Neural cell (in vitro differentiated cells): ENCODE data around the gene SLC30A7. TPM values are rescaled to one million over a fixed set of nuclear protein-coding genes. Genes with fewer than 3 reads are reported as not detected.
"Not testable (repeated sequence)": the region's sequence is repeated elsewhere in the genome, so short reads cannot be mapped to it uniquely, and the experiment has no call there.

Experiments used
- H2AFZ ChIP-seq: fragments of 200-600, 300-800 bp; sonication (generic), shearing (Covaris generic); 2 replicates; pipeline ENCODE4 v1.6.0; 2014; ENCODE audit warnings: low read depth, mild to moderate bottlenecking, antibody characterized with exemption, low read length, moderate library complexity
- H3F3A ChIP-seq: fragments of 200-600 bp; shearing (Covaris generic); 2 replicates; pipeline ENCODE4 v1.6.1; 2016; ENCODE audit warnings: mild to moderate bottlenecking, moderate library complexity, mixed read lengths, antibody characterized with exemption, low read length; ENCODE audit not compliant: insufficient read depth, poor library complexity, severe bottlenecking
- H3K27ac ChIP-seq: fragments of 200-600, 300-800 bp; sonication (generic), shearing (Covaris generic); 2 replicates; pipeline ENCODE4 v1.5.1; 2014; ENCODE audit warnings: mild to moderate bottlenecking, low read length, moderate library complexity
- H3K27me3 ChIP-seq: fragments of 300-800, 200-600 bp; sonication (generic), shearing (Covaris generic); 2 replicates; pipeline ENCODE4 v1.6.0; 2014; ENCODE audit warnings: mild to moderate bottlenecking, low read depth, low read length, moderate library complexity; ENCODE audit not compliant: insufficient read depth
- H3K36me3 ChIP-seq: fragments of 300-800, 200-600 bp; sonication (generic), shearing (Covaris generic); 2 replicates; pipeline ENCODE4 v1.5.1; 2014; ENCODE audit warnings: mild to moderate bottlenecking, antibody characterized with exemption, low read length, moderate library complexity; ENCODE audit not compliant: insufficient read depth
- H3K4me2 ChIP-seq: fragments of 300-800, 200-600 bp; sonication (generic), shearing (Covaris generic); 2 replicates; pipeline ENCODE4 v1.6.0; 2014; ENCODE audit warnings: mild to moderate bottlenecking, low read length
- H3K4me3 ChIP-seq: fragments of 300-800, 200-600 bp; sonication (generic), shearing (Covaris generic); 2 replicates; pipeline ENCODE4 v1.5.1; 2014; ENCODE audit warnings: mild to moderate bottlenecking, low read length, moderate library complexity
- H3K79me2 ChIP-seq: fragments of 200-600 bp; shearing (Covaris generic); replicated peaks from 2 replicates; pipeline ENCODE4 v1.6.0; 2014; ENCODE audit warnings: mild to moderate bottlenecking, low read length, moderate library complexity; ENCODE audit not compliant: insufficient read depth
- H3K9ac ChIP-seq: fragments of 300-800, 200-600 bp; sonication (generic), shearing (Covaris generic); 2 replicates; pipeline ENCODE4 v1.6.1; 2016; ENCODE audit warnings: mild to moderate bottlenecking, low read length, mixed read lengths
- H3K9me2 ChIP-seq: fragments of 200-600 bp; shearing (Covaris generic); 2 replicates; pipeline ENCODE4 v1.6.1; 2016; ENCODE audit warnings: mild to moderate bottlenecking, low read length, mixed read lengths; ENCODE audit not compliant: insufficient read depth
- H3K9me3 ChIP-seq: fragments of 200-600, 300-800 bp; sonication (generic), shearing (Covaris generic); 2 replicates; pipeline ENCODE4 v1.6.1; 2016; ENCODE audit warnings: mild to moderate bottlenecking, mixed run types, low read length, moderate library complexity, mixed read lengths
- H4K20me1 ChIP-seq: fragments of 200-600 bp; shearing (Covaris generic); 2 replicates; pipeline ENCODE4 v1.6.1; 2016; ENCODE audit warnings: mild to moderate bottlenecking, mixed run types; ENCODE audit not compliant: insufficient read depth
- EP300 ChIP-seq: fragments of 450-650 bp; conservative IDR thresholded peaks from 2 replicates; pipeline ENCODE4 v1.6.1; 2014; ENCODE audit warnings: antibody characterized with exemption, mild to moderate bottlenecking, moderate library complexity; ENCODE audit not compliant: poor library complexity, severe bottlenecking
- MXI1 ChIP-seq: fragments of 450-650 bp; conservative IDR thresholded peaks from 2 replicates; pipeline ENCODE4 v1.6.1; 2014; ENCODE audit warnings: antibody characterized with exemption, mild to moderate bottlenecking; ENCODE audit not compliant: poor library complexity, severe bottlenecking
- POLR2AphosphoS5 ChIP-seq: IDR thresholded peaks from 2 replicates; pipeline ENCODE4 v1.6.1; 2012
- RAD21 ChIP-seq: fragments of 450-650 bp; conservative IDR thresholded peaks from 2 replicates; pipeline ENCODE4 v1.6.1; 2014; ENCODE audit warnings: antibody characterized with exemption, mild to moderate bottlenecking, moderate library complexity
- SMC3 ChIP-seq: fragments of 450-650 bp; conservative IDR thresholded peaks from 2 replicates; pipeline ENCODE4 v1.6.1; 2014; ENCODE audit warnings: antibody characterized with exemption, mild to moderate bottlenecking, moderate library complexity; ENCODE audit not compliant: poor library complexity
- TAF1 ChIP-seq: IDR thresholded peaks from 2 replicates; pipeline ENCODE4 v1.6.1; 2012; ENCODE audit warnings: low read depth
- polyA plus RNA-seq: library from polyadenylated mRNA; depleted of rRNA; stranded (reverse); fragments of >200 nt; gene quantifications from 2 replicates; pipeline ENCODE4 v1.2.3, GENCODE V29; 2014
- TF ChIP-seq, protein P1 (sequence below): fragments of 450-650 bp; IDR thresholded peaks from 2 replicates; pipeline ENCODE4 v1.5.1; 2014; ENCODE audit warnings: antibody characterized with exemption, mild to moderate bottlenecking, moderate library complexity; ENCODE audit not compliant: poor library complexity, severe bottlenecking
- TF ChIP-seq, protein P2 (sequence below): IDR thresholded peaks from 2 replicates; pipeline ENCODE4 v1.6.1; 2012; ENCODE audit warnings: borderline replicate concordance

SLC30A7 gene
- polyA plus RNA-seq, 1 donor from 2014 or later = 19.8 TPM

DNA sequence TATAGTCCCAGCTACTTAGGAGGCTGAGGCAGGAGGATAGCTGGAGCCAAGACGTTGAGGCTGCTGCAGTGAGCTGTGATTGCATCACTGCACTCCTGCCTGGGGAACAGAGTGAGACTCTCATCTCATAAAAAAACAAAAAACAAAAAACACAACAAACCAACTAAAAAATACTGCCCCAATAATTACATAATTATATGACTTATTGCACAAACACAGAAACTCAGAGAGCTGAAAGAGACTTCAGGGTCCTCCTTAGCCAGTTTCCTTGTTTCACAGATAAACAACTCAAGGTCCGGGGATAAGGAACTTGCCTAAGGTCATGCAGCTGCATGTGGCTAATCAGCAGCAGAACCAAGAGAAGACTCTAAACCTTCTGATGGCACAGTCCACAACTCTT is 13.2 kb upstream of the SLC30A7 start:
- Histone ChIP-seq H3K27me3 (no peaks in the 10 kb centered on the region), H2AFZ (no peak overlapping the region), H3K4me2 (no peak overlapping the region), H3F3A (no peaks in the 10 kb centered on the region), H3K79me2 (no peaks in the 10 kb centered on the region), H3K9ac (no peak overlapping the region), H3K4me3 (no peak overlapping the region), H3K36me3 (peaks cover 2% of the 10 kb centered on the region), H3K27ac (no peak overlapping the region), H3K9me2 (no peaks in the 10 kb centered on the region), H4K20me1 (no peaks in the 10 kb centered on the region), H3K9me3 (no peaks in the 10 kb centered on the region)
- TF ChIP-seq, protein P1, sequence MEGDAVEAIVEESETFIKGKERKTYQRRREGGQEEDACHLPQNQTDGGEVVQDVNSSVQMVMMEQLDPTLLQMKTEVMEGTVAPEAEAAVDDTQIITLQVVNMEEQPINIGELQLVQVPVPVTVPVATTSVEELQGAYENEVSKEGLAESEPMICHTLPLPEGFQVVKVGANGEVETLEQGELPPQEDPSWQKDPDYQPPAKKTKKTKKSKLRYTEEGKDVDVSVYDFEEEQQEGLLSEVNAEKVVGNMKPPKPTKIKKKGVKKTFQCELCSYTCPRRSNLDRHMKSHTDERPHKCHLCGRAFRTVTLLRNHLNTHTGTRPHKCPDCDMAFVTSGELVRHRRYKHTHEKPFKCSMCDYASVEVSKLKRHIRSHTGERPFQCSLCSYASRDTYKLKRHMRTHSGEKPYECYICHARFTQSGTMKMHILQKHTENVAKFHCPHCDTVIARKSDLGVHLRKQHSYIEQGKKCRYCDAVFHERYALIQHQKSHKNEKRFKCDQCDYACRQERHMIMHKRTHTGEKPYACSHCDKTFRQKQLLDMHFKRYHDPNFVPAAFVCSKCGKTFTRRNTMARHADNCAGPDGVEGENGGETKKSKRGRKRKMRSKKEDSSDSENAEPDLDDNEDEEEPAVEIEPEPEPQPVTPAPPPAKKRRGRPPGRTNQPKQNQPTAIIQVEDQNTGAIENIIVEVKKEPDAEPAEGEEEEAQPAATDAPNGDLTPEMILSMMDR = no peak
- TF ChIP-seq POLR2AphosphoS5 = no peak
- TF ChIP-seq RAD21 = no peak
- TF ChIP-seq EP300 = no peak
- no peak for TF ChIP-seq TAF1
- TF ChIP-seq SMC3 = no peak
- no peak for TF ChIP-seq MXI1
- TF ChIP-seq, protein P2, sequence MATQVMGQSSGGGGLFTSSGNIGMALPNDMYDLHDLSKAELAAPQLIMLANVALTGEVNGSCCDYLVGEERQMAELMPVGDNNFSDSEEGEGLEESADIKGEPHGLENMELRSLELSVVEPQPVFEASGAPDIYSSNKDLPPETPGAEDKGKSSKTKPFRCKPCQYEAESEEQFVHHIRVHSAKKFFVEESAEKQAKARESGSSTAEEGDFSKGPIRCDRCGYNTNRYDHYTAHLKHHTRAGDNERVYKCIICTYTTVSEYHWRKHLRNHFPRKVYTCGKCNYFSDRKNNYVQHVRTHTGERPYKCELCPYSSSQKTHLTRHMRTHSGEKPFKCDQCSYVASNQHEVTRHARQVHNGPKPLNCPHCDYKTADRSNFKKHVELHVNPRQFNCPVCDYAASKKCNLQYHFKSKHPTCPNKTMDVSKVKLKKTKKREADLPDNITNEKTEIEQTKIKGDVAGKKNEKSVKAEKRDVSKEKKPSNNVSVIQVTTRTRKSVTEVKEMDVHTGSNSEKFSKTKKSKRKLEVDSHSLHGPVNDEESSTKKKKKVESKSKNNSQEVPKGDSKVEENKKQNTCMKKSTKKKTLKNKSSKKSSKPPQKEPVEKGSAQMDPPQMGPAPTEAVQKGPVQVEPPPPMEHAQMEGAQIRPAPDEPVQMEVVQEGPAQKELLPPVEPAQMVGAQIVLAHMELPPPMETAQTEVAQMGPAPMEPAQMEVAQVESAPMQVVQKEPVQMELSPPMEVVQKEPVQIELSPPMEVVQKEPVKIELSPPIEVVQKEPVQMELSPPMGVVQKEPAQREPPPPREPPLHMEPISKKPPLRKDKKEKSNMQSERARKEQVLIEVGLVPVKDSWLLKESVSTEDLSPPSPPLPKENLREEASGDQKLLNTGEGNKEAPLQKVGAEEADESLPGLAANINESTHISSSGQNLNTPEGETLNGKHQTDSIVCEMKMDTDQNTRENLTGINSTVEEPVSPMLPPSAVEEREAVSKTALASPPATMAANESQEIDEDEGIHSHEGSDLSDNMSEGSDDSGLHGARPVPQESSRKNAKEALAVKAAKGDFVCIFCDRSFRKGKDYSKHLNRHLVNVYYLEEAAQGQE = no peak

DNA sequence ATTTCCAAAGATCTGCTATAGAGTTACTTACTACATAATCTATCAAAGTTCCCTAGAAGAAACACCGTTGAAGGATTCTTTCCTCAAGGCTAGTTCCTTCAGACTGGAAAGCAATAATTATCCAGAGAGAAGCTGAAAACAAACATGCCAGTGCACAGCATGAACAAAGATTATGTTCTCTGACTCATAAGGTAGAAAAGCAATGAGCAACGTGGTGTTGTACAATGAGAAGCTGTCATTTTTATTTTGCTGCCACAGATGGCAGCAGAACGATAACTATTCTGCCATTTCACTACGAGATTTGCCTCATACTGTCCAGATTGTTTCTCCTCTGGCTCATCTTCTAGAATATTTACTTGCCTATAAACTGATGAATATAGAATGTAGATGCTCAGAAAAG is 11.9 kb upstream of the SLC30A7 start:
- Histone ChIP-seq H3K27ac (no peak overlapping the region), H3K4me2 (no peak overlapping the region), H3K4me3 (no peak overlapping the region)

DNA sequence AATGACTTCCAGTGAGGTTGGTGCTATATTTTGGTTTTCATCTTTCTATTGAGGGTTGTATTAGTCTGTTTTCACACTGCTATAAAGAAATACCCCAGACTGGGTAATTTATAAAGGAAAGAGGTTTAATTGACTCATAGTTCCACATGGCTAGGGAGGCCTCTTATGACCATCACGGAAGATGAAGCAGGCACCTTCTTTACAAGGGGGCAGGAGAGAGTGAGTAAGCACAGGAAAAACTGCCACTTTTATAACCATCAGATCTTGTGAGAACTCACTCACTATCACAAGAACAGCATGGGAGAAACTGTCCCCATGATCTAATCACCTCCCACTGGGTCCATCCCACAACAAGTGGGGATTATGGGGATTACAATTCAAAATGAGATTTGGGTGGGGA is 6.9 kb upstream of the SLC30A7 start:
- not testable (repeated sequence) for H3F3A ChIP-seq, H3K9me3 ChIP-seq, H3K4me3 ChIP-seq, H3K36me3 ChIP-seq, H3K27ac ChIP-seq, H3K9ac ChIP-seq, H3K9me2 ChIP-seq, H3K27me3 ChIP-seq, H3K4me2 ChIP-seq, H2AFZ ChIP-seq, H4K20me1 ChIP-seq
- peaks cover 12% of the 10 kb centered on the region for H3K79me2 ChIP-seq

More for the DNA sequence above, 11.9 kb upstream of the SLC30A7 start:
- Histone ChIP-seq H4K20me1 (no peaks in the 10 kb centered on the region), H3K27me3 (no peaks in the 10 kb centered on the region), H3K79me2 (no peaks in the 10 kb centered on the region), H3K9me3 (no peaks in the 10 kb centered on the region), H3K9ac (no peak overlapping the region), H3F3A (no peaks in the 10 kb centered on the region), H2AFZ (no peak overlapping the region), H3K36me3 (no peaks in the 10 kb centered on the region), H3K9me2 (no peaks in the 10 kb centered on the region)
- TF ChIP-seq SMC3 (peak; percentile 36), POLR2AphosphoS5 (peak; percentile 66), RAD21 (peak; percentile 26)
- TF ChIP-seq, protein P2 = no peak
- TF ChIP-seq, protein P1 = peak; percentile 55
